Measurements from ENCODE around the gene PTH2. TPM values are rescaled to one million over a fixed set of nuclear protein-coding genes. Genes with fewer than 3 reads are reported as not detected.
A peak's percentile ranks its signal among the peaks of the same experiment; 100 is the strongest.

Gene PTH2
- polyA plus RNA-seq, 4 donors: not detected

- DNase-seq (ENCODE audit: low read depth in 4 of 4, low spot score in 3 of 4): no peak
Observed at GRCh38 chr19:49432141-49433073, 9.2 kb upstream of the PTH2 start.

GRCh38 chr19:49431330-49431749, 8.1 kb upstream of the PTH2 start:
- DNase-seq (ENCODE audit: low read depth in 4 of 4, low spot score in 3 of 4): no peak

GRCh38 chr19:49430678-49431329, 7.6 kb upstream of the PTH2 start:
- no peak for DNase-seq (ENCODE audit: low read depth in 4 of 4, low spot score in 3 of 4)

- DNase-seq (ENCODE audit: low read depth in 4 of 4, low spot score in 3 of 4): no peak
Observed at GRCh38 chr19:49430172-49430677, 7.0 kb upstream of the PTH2 start.

GRCh38 chr19:49428547-49429451, 5.6 kb upstream of the PTH2 start:
- DNase-seq (ENCODE audit: low read depth in 4 of 4, low spot score in 3 of 4): no peak

GRCh38 chr19:49427855-49428546, 4.8 kb upstream of the PTH2 start:
- no peak for DNase-seq (ENCODE audit: low read depth in 4 of 4, low spot score in 3 of 4)

- DNase-seq (ENCODE audit: low read depth in 4 of 4, low spot score in 3 of 4): no peak
Observed at GRCh38 chr19:49427339-49427738, 4.1 kb upstream of the PTH2 start.

GRCh38 chr19:49425922-49426592, 2.8 kb upstream of the PTH2 start:
- no peak for DNase-seq (ENCODE audit: low read depth in 4 of 4, low spot score in 3 of 4)

GRCh38 chr19:49425178-49425577, 1.9 kb upstream of the PTH2 start, which contains the start of gene GFY:
GFY (plus strand) TSS chr19:49425388; CDS start chr19:49426431, 1,043 bp downstream.
- DNase-seq (ENCODE audit: low read depth in 4 of 4, low spot score in 3 of 4): no peak

GRCh38 chr19:49423985-49424303, 703 bp upstream of the PTH2 start:
- no peak for DNase-seq (ENCODE audit: low read depth in 4 of 4, low spot score in 3 of 4)

- DNase-seq (ENCODE audit: low read depth in 4 of 4, low spot score in 3 of 4): no peak
Observed at GRCh38 chr19:49422407-49423070, 702 bp downstream of the PTH2 start.

GRCh38 chr19:49421878-49422202, 1.4 kb downstream of the PTH2 start:
- DNase-seq (ENCODE audit: low read depth in 4 of 4, low spot score in 3 of 4): no peak

GRCh38 chr19:49421039-49421877, 2.0 kb downstream of the PTH2 start:
- DNase-seq (ENCODE audit: low read depth in 4 of 4, low spot score in 3 of 4): peak; percentile 56 to 73 (median 58)

- DNase-seq (ENCODE audit: low read depth in 4 of 4, low spot score in 3 of 4): no peak
Observed at GRCh38 chr19:49420227-49420626, 3.0 kb downstream of the PTH2 start.

- DNase-seq (ENCODE audit: low read depth in 4 of 4, low spot score in 3 of 4): no peak
Observed at GRCh38 chr19:49419173-49419572, 4.1 kb downstream of the PTH2 start.

- no peak for DNase-seq (ENCODE audit: low read depth in 4 of 4, low spot score in 3 of 4)
Observed at GRCh38 chr19:49418511-49418910, 4.7 kb downstream of the PTH2 start.

- no peak for DNase-seq (ENCODE audit: low read depth in 4 of 4, low spot score in 3 of 4)
Observed at GRCh38 chr19:49417088-49417487, 6.2 kb downstream of the PTH2 start.

- no peak for DNase-seq (ENCODE audit: low read depth in 4 of 4, low spot score in 3 of 4)
Observed at GRCh38 chr19:49415810-49416200, 7.4 kb downstream of the PTH2 start.
